BJ (cell line): Measurements from ENCODE around the gene PHLDB1. TPM values are rescaled to one million over a fixed set of nuclear protein-coding genes. Genes with fewer than 3 reads are reported as not detected.

Experiments
- CTCF ChIA-PET: fragments of 350-600 bp; formaldehyde crosslinking; extraction: SDS; loops from one replicate; lab custom pipeline; 2021; ENCODE audit warnings: antibody characterized with exemption, inconsistent platforms; lab: Yijun Ruan, JAX
- POLR2A ChIA-PET: fragments of 300-600 bp; sonication (Branson Sonifier 250); formaldehyde crosslinking; extraction: SDS; loops from one replicate; lab custom pipeline; 2021; ENCODE audit warnings: antibody characterized with exemption; lab: Charles Lee
- DNase-seq: peaks from one replicate; pipeline ENCODE4 v3.0.0-alpha.2; 2011; ENCODE audit warnings: low read depth
- H3K27me3 ChIP-seq: 2 replicates; pipeline ENCODE4 v1.6.0; 2011; ENCODE audit warnings: low read length; ENCODE audit not compliant: control insufficient read depth, insufficient read depth
- H3K36me3 ChIP-seq: 2 replicates; pipeline ENCODE4 v1.5.1; 2011; ENCODE audit warnings: low read length; ENCODE audit not compliant: control insufficient read depth, insufficient read depth
- H3K4me3 ChIP-seq: 2 replicates; pipeline ENCODE4 v1.5.1; 2011; ENCODE audit warnings: low read depth, mild to moderate bottlenecking, control low read depth, low read length
- CTCF ChIP-seq: IDR thresholded peaks from 2 replicates; pipeline ENCODE4 v1.5.1; 2011; ENCODE audit warnings: low read depth, mild to moderate bottlenecking, control low read depth, inconsistent platforms, low read length, moderate library complexity; ENCODE audit not compliant: insufficient read depth
- polyA plus RNA-seq: library from polyadenylated mRNA; depleted of rRNA; stranded (reverse); fragments of >200 nt; gene quantifications from 2 replicates; pipeline ENCODE4 v1.2.3, GENCODE V29; 2011

The PHLDB1 gene
- polyA plus RNA-seq, 1 experiment = 74.7 TPM

- POLR2A ChIA-PET = no interaction called here
- Histone ChIP-seq H3K4me3 (no peak overlapping the region), H3K27me3 (no peaks in the 10 kb centered on the region), H3K36me3 (peaks cover 50% of the 10 kb centered on the region)
- no peak for TF ChIP-seq CTCF
- no peak for DNase-seq
- CTCF ChIA-PET = interaction anchor here (1.3 kb wide), 2 partner anchors 8 to 19 kb away, joined by 4 to 6 read pairs; no protein-coding TSS in a partner anchor
Measured at GRCh38 chr11:118631142-118631909, 23.9 kb downstream of the PHLDB1 start.

GRCh38 chr11:118632577-118633318 lies 25.3 kb downstream of the PHLDB1 start:
- POLR2A ChIA-PET = interaction anchor here (0.6 kb wide), 1 partner anchor 84 kb away, joined by 5 read pairs; no protein-coding TSS in a partner anchor
- CTCF ChIA-PET = interaction anchor here (0.9 to 1.3 kb wide), 6 partner anchors 10 to 324 kb away, joined by 3 to 6 read pairs (median 4); partner anchors contain the start of gene PHLDB1

GRCh38 chr11:118633319-118633690 lies 25.9 kb downstream of the PHLDB1 start:
- TF ChIP-seq CTCF = no peak
- no peak overlapping the region for H3K4me3 ChIP-seq
- ChIA-PET CTCF (interaction anchor here (0.9 to 2.0 kb wide), 4 partner anchors 14 to 324 kb away, joined by 3 to 5 read pairs (median 4); partner anchors contain the start of gene PHLDB1), POLR2A (no interaction called here)
- peaks cover 48% of the 10 kb centered on the region for H3K36me3 ChIP-seq
- H3K27me3 ChIP-seq = no peaks in the 10 kb centered on the region
- DNase-seq = no peak

More at GRCh38 chr11:118632577-118633318, 25.3 kb downstream of the PHLDB1 start:
- no peaks in the 10 kb centered on the region for H3K27me3 ChIP-seq
- DNase-seq = no peak
- no peak overlapping the region for H3K4me3 ChIP-seq
- peaks cover 48% of the 10 kb centered on the region for H3K36me3 ChIP-seq
- TF ChIP-seq CTCF = no peak

GRCh38 chr11:118633979-118634378 lies 26.6 kb downstream of the PHLDB1 start:
- H3K4me3 ChIP-seq = no peak overlapping the region
- H3K36me3 ChIP-seq = peaks cover 49% of the 10 kb centered on the region
- TF ChIP-seq CTCF = no peak
- CTCF ChIA-PET = interaction anchor here (0.9 to 4.6 kb wide), 7 partner anchors 14 to 323 kb away, joined by 3 to 18 read pairs (median 5); no protein-coding TSS in a partner anchor
- no peak for DNase-seq
- POLR2A ChIA-PET = no interaction called here
- H3K27me3 ChIP-seq = no peaks in the 10 kb centered on the region
